H1 (cell line): ENCODE measurements around the gene MYO9A. TPM values are rescaled to one million over a fixed set of nuclear protein-coding genes. Genes with fewer than 3 reads are reported as not detected.

Experiments used
- EGR1 ChIP-seq: IDR thresholded peaks from 2 replicates; pipeline ENCODE4 v1.6.1; 2011; ENCODE audit warnings: low read depth, low read length, borderline replicate concordance
- RXRA ChIP-seq: IDR thresholded peaks from 2 replicates; pipeline ENCODE4 v1.6.1; 2011; ENCODE audit warnings: low read depth, mild to moderate bottlenecking, low read length, moderate library complexity; ENCODE audit not compliant: insufficient read depth
- polyA plus RNA-seq, 7 experiments: library from polyadenylated mRNA; depleted of rRNA in 3 of 7; stranded (reverse) in 5 of 7; unstranded in 2 of 7; fragments of >200 nt in 5 of 7; fragments of 200-250 nt in 2 of 7; gene quantifications; 1 replicate in 5 of 7; 2 replicates in 1 of 7; 4 replicates in 1 of 7; pipeline versions ENCODE4 v1.2.1 to v1.2.3, GENCODE V29; 2011 to 2013; ENCODE audit warnings: missing spikeins in 2 of 7, mixed read lengths in 2 of 7
- total RNA-seq: library from RNA; stranded (reverse); fragmentation: NEBNext Ultra II Directional; extraction: Animal tissue kit (Norgen Biotek cat#: 25700); gene quantifications from 2 replicates; pipeline ENCODE4 v1.2.1, GENCODE V29; 2021
- TF ChIP-seq, protein P1 (sequence below): IDR thresholded peaks from 2 replicates; pipeline ENCODE4 v1.6.1; 2011; ENCODE audit warnings: low read length, improper control_type of control experiment

The MYO9A gene
- total and polyA plus RNA-seq, 2 of the 8 experiments (the other 6 are each of a cell fraction or from before 2014, with no cell fraction given) = 3.9 to 26.0 TPM

GRCh38 chr15:72112116-72112515 is 5.8 kb downstream of the MYO9A start (continued):
- TF ChIP-seq EGR1 = no peak
- TF ChIP-seq, protein P1, sequence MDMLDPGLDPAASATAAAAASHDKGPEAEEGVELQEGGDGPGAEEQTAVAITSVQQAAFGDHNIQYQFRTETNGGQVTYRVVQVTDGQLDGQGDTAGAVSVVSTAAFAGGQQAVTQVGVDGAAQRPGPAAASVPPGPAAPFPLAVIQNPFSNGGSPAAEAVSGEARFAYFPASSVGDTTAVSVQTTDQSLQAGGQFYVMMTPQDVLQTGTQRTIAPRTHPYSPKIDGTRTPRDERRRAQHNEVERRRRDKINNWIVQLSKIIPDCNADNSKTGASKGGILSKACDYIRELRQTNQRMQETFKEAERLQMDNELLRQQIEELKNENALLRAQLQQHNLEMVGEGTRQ = no peak
- TF ChIP-seq RXRA = no peak
- TF ChIP-seq, all 59 proteins: peak for 0
